ENCODE measurements around the gene FAM120A.

The FAM120A gene

DNA sequence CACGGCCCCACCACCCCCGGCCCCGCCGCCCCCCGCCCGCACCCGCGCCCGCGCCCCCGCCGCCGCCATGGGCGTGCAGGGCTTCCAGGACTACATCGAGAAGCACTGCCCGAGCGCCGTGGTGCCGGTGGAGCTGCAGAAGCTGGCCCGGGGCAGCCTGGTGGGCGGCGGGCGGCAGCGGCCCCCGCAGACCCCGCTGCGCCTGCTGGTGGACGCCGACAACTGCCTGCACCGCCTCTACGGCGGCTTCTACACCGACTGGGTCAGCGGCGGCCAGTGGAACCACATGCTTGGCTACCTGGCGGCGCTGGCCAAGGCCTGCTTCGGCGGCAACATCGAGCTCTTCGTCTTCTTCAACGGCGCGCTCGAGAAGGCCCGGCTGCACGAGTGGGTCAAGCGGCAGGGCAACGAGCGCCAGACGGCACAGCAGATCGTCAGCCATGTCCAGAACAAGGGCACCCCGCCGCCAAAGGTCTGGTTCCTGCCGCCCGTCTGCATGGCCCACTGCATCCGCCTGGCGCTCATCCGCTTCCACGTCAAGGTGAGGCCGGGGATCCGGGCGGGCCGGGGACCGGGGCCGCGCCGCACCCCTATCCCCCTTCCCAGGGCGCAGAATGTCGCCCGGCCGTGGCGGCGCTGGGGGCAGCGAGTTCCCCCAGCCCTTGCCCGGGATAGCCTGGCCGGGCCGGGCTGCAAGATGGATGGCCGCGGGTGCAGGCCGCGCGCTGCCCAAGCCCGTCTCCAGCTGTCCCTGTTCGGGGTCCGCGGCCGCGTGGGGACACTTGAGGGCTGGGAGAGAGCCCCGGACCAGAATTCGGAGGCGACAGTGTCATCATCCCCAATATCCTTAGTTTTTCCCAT, 594 bp downstream of the FAM120A start:
- no peak for FAIRE-seq

DNA sequence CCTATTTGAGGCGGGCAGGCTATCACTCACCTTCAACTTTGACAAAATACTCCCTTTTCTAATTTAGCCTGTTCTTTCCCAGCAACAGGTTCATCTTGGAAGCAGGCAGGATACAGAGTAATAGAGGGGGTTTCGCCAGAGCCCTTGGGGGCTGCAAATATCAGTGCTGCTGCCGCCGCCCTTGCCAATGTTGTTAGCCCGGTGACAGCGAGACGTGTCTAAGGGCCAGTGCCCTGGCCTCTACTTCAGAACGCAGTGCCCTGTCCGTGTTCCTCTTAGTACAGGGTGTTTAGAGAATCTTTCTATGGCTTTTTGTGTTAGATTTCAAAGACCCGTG, 1.2 kb downstream of the FAM120A start:
- FAIRE-seq = no peak

DNA sequence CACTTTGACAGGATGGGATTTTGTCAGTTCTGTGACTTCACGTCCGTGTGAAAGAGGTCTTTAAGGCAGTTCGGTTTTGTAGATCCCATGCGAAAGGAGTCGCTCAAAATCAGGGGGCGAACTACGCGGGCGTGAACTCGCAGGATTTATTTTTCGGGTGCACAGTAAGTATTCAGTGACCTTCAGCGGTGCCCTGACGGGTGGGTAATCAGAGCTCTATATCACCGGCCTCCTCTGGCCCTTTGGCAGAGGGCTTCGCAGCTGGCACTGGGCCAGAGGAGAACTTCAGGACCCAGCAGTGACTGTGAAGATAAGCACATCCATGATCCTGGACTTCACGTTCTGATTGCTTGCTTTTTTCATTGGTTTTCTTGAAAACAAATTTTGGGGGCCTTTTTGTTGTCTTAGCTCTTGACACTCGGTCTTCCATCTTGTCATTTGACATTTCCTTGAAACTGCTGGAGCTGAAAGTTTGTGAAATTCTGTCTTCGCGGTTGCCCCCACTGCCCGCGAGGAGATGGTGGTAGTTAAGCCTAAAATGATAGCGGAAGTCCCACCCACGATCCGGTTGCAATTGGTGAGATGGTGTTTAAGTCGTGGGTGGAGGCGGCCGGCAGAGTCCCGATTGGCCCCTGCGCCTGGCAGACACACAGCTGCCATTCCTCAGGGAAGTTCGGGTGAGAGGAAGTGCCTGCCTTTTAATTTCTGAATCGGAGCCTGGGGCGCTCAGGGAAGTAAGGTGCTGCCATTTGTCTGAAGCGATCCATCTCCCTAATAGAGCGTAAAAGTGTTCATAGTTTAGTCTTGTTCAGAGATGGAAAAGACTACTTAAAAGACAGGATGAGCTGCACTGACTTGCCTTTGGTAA, 1.8 kb downstream of the FAM120A start, which contains the start of gene FAM120AOS:
Gene FAM120AOS (minus strand): TSS at position 535 of the 868 bp plus-strand sequence. CDS start 872 bp downstream, outside the sequence.
- FAIRE-seq = no peak

DNA sequence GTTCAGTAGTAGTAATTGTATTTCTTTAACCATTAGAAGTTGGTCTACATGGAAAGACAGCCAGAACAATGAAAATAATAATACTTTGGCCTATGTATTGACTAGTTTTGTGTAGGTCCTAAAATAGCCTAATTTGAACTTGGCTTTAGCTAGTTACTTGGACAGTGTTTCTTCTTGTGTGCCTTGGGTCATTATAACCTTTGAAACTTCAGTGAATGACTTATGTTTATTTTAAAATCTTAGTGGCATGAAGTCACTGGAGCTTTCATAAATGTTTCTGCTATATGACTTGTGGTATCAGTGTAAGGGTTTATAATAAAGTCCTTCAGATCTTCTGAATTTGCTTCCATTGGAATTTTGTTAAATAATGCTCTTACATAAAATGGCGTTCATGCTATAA, 4.5 kb downstream of the FAM120A start:
- FAIRE-seq = no peak

DNA sequence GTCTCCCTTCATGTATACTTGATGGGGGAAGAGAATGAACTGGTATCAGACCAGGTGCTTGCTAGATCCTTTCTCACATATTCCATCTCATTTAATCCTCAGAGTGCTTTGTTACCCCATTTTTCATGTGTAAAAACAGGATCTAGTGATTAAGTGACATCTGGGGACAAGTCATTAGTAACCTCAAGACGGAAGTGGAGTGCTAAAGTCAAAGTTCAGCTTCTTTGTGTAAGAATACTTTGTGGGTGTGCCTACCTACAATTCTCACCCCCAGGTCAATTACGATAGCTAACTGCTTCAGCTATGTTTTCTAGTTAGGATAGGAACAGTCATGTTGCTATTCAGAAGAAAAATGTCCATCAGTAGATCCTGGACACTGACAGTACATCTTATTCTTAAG, 5.0 kb downstream of the FAM120A start:
- FAIRE-seq = no peak

DNA sequence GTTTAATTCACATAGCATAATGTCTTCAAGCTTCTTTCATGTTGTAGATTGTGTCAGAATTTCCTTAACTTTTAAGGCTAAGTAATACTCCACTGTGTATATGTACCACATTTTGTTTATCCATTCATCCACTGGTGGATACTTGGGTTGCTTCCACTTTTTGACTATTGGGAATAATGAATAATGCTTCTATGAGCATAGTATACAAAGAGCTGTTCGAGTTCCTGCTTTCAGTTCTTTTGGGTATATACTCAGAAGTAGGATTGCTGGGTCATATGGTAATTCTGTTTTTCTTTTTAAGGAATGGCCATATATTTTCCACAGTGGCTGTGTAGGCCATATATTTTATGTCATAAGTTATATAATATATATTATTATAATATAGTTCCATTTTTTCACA, 5.5 kb downstream of the FAM120A start:
- no peak for FAIRE-seq

DNA sequence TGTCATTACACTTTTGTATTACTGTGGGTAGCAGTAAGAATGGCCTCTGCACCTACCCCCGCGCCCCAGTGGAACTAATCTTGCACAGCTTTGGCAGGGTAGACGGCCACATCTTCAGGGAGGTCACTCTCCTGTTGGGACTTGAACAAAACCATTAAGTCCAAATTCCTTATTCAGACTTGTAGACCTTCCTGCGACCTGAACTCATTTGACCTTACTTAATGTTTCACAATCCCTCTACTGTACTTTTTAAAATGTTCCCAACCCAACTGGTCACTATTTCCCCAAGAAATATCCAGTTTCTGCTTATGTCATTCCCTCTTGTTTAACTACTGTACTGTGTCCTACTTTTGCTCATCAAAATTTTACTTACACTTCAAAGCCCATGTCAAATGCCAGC, 7.2 kb downstream of the FAM120A start:
- no peak for FAIRE-seq

DNA sequence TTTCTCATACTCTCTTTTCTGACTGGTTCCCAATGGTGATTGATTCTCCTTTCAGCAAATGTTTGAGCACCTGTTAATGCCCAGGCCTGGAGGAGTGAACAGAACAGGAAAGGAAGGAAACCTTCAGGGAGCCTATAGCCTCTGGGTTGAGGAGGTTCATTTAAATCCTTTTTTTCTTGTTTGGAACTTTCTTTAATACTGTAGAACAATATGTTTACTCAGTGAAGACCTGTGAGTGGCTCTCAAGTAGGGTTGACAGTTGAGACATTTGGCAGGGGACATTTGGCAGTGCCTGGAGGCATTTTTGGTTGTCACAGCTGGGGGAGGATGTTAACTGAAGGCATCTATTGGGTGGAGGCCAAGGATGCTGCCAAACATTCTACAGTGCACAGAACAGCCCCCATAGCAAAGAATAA, 8.0 kb downstream of the FAM120A start:
- FAIRE-seq = no peak

DNA sequence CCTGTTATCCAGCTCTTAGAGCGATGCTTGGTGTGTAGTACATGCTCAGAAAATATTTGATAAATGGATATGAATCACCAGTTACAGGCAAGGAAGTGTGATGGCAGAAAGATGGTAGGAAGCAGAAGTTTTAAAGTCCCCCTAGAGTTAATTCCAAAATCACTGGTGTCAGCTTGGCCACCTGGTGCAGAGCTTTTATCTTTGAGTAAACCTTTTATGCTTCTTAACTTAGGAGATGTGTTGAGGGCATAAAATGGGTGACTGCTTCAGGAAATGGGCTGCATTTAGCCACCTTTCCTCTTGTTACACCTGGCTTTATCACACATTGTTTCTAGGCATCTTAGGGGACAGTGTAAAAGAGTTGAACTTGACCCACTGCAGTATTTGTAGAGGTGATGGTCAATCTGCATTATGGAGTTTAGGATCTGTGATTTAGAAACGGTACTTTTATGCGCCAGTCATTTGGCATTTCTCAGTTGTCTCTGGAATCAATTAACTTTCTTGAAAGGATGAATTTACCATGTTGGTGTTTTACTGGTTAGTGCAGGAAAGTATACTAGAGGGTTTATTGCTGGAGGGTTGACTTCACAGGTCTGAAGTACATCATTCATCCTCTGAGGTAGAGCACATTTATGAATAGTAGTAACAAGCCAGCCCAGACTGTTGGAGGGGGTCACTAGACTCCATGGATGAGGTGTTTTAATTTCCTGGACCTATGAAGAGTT, 9.4 kb downstream of the FAM120A start:
- no peak for FAIRE-seq

DNA sequence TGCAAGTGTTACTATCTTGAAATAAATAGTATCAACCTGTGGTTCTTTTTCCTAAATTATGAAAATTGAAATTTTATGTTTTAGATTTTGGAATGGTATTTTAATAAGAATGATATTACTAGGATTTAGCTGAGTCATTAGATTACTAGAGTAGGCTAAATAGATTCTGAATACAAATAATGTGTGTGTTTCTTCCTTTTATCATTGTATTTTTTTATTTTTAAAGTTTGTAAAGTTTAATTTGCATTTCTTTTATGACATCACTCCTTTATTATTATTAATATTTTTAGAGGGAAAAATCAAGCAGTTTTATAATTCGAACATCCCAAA, 9.9 kb downstream of the FAM120A start:
- no peak for FAIRE-seq

DNA sequence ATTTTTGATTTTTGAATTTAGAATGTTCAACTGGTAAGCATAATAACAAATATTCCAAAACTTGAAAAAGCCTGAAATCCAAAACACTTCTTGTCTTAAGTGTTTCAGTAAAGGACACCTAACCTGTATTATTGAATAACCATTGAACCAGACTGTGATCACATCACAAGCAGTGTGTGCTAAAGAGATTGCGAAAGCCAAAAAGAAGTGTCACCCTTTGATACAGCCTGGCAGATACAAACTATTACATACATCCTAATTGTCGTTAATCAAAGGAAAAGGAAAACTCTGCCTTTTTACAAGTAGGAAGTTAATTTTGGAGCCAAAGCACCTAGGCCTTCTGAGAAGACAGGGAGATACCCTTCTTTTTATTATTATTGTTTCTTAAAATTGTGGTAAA, 10.3 kb downstream of the FAM120A start:
- no peak for FAIRE-seq

DNA sequence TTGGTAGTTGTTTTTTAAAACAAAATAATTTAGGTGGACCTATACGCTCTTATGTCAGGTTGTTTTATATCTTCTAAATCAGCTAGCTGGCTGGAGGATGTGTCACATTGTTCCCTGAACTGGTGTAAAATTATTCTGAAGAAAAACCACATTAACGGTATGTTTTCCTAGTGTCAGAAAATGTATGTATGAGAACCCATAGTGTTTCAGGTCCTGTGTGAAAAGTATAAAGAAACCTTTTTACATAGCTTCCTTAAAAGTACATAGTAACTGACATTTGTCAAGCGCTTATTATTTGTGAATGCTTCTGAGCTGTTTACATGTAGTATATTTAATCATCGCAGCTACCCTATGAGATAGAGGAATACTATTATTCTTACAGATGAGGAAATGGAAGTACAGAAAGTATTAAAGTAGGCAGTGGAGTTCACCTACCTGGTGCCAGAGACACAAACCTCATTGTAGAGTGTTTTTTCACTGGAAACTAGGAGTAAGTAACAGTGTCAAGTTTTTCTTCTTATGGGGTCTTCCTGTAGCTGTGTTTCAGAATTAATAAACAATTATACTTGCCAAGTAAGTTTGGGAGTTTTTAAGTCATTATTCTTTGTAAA, 12.3 kb downstream of the FAM120A start:
- FAIRE-seq = no peak

DNA sequence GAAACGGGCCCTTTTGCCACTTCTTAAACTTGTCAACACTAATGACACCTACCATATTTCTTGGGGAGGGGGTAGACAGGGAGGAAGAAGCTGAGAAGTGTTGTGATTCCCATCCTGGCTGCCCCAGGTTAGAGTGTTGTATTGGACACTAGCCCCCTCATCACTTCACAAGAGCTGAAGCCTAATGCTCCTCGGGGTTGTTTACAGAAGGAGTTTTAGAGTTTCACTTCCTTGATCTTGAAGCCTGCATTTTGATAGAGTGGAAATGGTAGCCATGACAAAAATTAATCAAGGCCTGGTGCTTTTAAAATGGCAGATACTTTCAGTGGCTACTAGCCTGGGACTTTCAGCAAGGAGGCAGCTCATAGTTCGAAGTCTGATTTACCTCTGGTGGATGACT, 12.9 kb downstream of the FAM120A start:
- no peak for FAIRE-seq

DNA sequence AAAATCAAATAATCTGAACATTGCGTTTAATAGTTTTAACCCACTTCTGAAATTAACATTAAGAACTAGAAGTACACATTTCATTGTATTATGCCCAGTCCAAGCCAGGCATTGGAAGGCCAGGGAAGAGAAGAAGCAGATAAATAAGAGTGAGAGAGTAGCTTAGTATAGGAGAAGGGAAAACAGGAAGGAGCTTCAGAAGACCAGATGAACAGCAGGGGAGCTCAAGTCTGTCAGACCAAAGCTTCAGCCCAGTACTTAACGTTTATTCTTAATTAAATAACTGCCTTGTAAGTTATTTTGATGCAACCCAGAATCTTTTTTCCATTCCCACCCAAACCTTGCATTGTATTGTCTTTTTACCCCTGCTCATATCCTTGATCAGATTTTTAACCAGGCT, 13.4 kb downstream of the FAM120A start:
- FAIRE-seq = no peak

DNA sequence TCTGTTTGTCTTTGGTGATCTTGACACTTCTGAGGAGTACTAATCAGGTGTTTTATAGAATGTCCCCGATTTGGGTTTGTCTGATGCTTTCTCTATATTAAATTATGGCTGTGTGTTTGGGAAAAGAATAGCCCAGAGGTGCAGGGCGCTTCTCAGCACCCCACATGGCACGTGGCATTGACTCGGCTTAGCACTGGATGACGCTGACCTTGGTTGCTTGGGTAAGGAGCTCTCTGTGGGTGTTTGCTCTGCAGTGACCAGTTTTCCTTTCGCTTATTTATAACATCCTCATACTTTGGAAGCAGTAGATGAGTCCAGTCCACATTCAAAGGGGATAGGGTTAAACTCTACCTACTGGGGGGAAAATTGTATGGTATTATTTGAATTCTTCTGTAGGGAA, 14.4 kb downstream of the FAM120A start:
- FAIRE-seq = no peak

DNA sequence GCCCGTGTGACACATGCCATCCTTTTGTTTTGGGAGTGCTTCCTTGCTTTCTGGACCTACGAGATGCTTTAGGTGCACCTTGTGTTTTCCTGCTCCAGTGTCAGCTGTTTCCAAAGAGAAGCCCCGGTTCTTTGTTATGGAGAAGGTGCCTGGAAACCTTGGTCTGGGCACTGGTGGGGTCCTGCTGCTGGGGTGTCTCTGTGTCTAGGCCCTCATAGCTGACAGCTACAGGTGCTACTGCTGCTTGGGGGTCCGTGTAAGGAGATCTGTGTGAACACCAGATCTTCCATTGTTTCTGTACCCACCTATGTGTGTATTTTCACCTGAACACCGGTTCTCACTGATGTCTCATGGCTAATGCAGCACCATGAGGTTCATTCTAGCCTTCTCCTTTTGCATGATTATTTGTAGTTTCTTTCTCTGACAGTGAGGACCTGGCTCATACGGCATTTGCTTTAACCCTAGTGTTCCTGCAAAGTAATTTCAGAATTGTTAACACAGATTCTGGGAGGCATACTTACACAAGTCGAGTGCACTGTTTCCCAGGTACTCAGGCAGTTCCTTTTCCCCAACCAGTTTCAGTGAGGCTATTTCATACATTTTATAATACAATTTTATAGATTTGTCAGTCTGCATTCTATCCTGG, 15.1 kb downstream of the FAM120A start:
- no peak for FAIRE-seq

DNA sequence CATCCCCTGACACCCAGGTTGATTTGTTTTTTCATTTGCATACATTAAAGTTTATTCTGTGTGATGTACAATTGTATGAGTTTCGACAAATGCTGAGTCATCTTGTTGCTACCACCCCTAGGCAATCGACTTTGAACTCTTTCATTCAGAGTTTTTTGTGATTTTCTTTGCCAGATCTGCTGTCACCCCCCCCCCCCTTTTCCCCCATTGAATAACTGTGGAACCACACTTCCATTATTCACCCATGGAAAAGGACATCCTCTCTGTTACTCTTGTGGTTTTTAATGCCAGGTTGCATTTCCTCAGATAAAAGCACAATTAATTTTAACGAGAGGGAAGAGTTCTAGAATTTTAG, 15.6 kb downstream of the FAM120A start:
- no peak for FAIRE-seq

DNA sequence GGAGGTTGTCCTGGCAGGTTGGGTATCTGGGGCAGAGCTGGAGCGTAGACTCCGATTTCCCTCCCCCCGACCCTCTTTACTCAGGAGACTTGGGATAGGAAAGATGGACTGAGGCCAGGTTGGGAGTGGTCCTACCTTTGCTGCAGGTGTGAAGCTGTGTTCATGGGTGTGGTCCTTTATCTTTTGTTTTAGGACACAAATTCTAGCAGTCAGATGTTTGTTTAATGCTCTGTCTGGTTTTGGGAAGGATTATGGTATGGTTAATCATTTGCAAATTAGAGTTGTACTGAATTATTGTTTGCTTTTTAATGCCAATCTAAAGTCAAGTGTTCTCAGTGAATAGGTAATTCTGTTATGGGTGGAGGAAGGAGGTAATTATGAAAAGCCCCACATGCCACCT, 16.0 kb downstream of the FAM120A start:
- peak; percentile 78 for FAIRE-seq

DNA sequence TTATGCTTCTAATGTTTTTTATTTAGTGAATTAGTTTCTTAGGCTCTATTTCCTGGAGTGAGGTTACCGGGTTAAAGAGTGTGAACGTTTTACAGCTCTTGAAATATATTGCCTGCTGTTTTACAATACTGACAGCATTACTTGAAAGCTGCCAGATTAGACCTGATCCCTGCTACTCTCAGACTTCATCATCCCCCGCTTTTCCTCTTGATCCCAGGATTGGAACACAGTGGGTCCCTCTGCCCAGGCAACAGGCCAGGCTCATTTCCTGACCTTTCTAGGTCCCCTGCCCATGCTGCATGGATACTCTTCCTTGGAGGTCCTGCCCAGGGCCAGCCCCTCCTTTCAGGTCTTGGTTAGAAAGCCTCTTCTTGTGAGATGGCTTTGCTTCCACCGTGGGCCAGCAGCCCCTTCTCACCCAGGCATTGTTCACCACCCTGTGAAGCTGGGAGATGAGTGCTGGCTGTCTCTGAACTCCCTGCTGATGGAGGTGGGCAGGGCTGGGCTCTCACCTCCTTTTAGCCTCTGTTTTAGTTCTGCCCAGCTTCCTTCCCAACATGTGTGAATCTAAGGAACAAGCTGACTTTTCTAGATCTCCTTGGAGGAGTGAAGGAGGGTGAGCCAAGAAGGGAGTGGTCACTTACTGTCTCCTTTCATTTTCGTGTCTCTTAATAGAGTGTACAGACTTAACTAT, 17.4 kb downstream of the FAM120A start:
- FAIRE-seq = no peak

DNA sequence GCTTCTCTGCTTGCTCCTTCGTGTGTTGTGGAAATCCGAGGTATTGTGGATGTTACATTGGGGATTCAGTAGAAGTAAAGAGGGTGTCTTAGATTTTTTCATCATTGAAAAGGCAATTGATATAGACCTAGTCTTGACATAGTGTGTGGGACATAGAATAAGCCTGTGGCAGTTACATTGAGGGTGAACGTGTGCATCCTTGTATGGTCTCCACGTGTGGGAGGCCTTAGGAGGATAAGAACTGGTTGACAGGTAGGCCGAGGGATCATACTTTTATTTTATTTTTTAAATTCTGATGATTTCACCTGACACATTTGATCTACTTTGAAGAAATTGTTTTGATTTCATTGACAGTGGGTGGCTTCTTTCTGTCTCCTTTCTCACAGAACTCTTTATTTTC, 18.9 kb downstream of the FAM120A start:
- no peak for FAIRE-seq

DNA sequence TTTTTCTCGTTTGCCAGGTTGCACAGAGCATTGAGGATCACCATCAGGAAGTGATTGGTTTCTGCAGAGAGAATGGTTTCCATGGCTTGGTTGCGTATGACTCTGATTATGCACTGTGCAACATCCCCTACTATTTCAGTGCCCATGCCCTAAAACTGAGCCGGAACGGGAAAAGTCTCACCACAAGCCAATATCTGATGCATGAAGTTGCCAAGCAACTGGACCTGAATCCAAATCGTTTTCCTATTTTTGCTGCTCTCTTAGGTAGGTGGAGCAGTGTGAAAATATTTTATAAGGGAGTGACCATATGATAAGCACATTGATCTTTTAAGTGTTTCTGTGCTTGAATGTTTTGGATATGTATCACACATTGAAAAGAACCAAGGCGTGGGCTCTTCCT, 19.6 kb downstream of the FAM120A start:
- FAIRE-seq = no peak

DNA sequence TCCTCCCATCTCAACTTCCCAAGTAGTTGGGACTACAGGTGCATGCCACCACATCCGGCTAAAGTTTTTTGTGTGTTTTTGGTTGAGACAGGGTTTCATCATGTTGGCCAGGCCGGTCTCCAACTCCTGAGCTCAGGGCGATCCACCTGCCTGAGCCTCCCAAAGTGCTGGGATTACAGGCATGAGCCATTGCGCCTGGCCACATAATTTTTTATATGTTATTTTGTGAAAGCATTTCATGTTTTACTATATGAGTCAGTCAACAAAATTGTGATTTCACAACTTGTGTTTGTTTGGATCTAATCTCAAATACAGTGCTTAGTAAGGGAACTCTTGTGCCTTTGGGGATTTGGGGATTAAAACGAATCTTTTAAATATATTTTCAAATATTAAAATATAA, 21.9 kb downstream of the FAM120A start:
- no peak for FAIRE-seq

All from colon (tissue), 2 donors.